NCI-H2029 treated with DMSO at 0.1 percent for 48 hours (cell line): ENCODE results near the gene SLC16A2.

Experiments
- DNase-seq: peaks from one replicate; lab custom pipeline; 2025; lab: John Stamatoyannopoulos, UW

The SLC16A2 gene

GRCh38 chrX:74421036-74421739, at the start of gene SLC16A2:
TSS of gene SLC16A2 (plus strand) at chrX:74421493. CDS start at chrX:74421638, 145 bp downstream.
- DNase-seq = no peak

GRCh38 chrX:74372272-74372671, 49.0 kb upstream of the SLC16A2 start:
- DNase-seq = no peak

GRCh38 chrX:74377282-74377681, 44.0 kb upstream of the SLC16A2 start:
- DNase-seq = no peak

- no peak for DNase-seq
These were observed 38.7 kb upstream of the SLC16A2 start for GRCh38 chrX:74382613-74383012.

- no peak for DNase-seq
These were observed 37.7 kb upstream of the SLC16A2 start for GRCh38 chrX:74383611-74384010.

GRCh38 chrX:74389016-74389722, 32.1 kb upstream of the SLC16A2 start:
- DNase-seq = no peak

GRCh38 chrX:74395556-74395955, 25.7 kb upstream of the SLC16A2 start:
- DNase-seq = no peak

- no peak for DNase-seq
These were observed 15.3 kb upstream of the SLC16A2 start for GRCh38 chrX:74405973-74406489.

GRCh38 chrX:74408304-74408703, 13.0 kb upstream of the SLC16A2 start:
- no peak for DNase-seq

GRCh38 chrX:74419864-74420195, 1.5 kb upstream of the SLC16A2 start:
- no peak for DNase-seq

GRCh38 chrX:74420196-74421035, 877 bp upstream of the SLC16A2 start:
- DNase-seq = no peak

GRCh38 chrX:74421740-74422352, 553 bp downstream of the SLC16A2 start:
- DNase-seq = no peak

GRCh38 chrX:74422576-74423288, 1.4 kb downstream of the SLC16A2 start:
- DNase-seq = no peak

- DNase-seq = no peak
These were observed 2.2 kb downstream of the SLC16A2 start for GRCh38 chrX:74423289-74423998.

GRCh38 chrX:74426071-74426470, 4.8 kb downstream of the SLC16A2 start:
- no peak for DNase-seq

GRCh38 chrX:74426615-74427014, 5.3 kb downstream of the SLC16A2 start:
- no peak for DNase-seq

- no peak for DNase-seq
These were observed 10.5 kb downstream of the SLC16A2 start for GRCh38 chrX:74431797-74432196.

GRCh38 chrX:74434336-74434735, 13.0 kb downstream of the SLC16A2 start:
- DNase-seq = no peak

GRCh38 chrX:74437530-74437929, 16.2 kb downstream of the SLC16A2 start:
- no peak for DNase-seq

- DNase-seq = no peak
These were observed 17.5 kb downstream of the SLC16A2 start for GRCh38 chrX:74438764-74439163.

- no peak for DNase-seq
These were observed 23.8 kb downstream of the SLC16A2 start for GRCh38 chrX:74445099-74445498.
